ENCODE data around the gene KCNN1.
A peak's percentile ranks its signal among the peaks of the same experiment; 100 is the strongest.
"Not testable (repeated sequence)": the region's sequence is repeated elsewhere in the genome, so short reads cannot be mapped to it uniquely, and the experiment has no call there.

The KCNN1 gene

DNA sequence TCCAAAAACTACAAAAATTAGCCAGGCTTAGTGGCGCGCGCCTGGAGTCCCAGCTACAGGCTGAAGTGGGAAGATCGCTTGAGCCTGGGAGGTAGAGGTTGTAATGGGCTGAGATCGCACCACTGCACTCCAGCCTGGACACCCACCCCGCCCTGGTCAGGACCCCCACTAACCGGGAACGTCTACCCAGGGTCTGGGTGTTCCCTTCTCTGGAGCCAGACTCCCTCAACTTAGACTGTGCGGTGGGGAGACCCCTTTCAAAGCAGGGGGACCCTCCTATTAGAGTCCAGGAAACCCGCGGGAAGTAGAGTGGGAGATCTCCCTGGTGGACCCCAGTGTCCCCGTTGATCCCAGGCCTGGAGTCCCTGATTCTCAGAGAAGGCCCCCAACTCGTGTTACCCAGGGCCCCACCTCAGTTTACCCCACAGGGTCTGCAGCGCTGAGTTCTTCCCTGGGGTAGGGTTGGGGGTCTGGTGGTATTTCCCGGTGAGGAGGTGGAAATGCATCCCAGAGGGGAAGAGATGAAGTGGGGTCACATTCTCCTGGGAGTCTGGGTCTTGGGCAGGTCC is 35.0 kb downstream of the KCNN1 start:
- peak; percentile 51 for DNase-seq

DNA sequence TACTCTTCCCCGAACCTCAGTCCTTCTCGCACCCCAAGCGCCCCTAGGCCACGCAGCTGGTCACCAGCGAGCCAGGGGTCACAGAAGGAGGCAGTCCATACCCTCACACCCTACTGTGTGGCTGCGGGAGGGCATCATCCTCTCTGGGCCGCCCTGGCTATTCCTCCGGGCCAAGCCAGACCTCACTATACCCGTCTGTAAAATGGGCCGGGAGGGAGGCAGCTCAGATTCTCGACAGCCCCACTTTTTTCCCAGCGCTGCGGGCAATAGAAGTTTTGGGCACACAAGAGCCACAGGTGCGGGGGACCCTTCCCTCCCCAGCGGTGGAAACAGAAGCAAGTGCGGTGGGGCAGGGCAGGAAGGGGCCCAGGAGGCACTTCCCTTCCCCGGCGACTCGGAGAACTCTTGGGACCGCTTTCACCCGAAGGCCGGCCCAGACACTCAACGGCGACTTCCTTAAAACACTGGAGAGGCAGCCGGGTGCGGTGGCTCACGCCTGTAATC is 35.5 kb downstream of the KCNN1 start:
- no peak for DNase-seq

- DNase-seq: not testable (repeated sequence)
These were observed 38.8 kb downstream of the KCNN1 start for GRCh38 chr19:18005750-18006149.

- DNase-seq: peak; percentile 83
These were observed 40.4 kb downstream of the KCNN1 start for GRCh38 chr19:18007044-18007916.

DNA sequence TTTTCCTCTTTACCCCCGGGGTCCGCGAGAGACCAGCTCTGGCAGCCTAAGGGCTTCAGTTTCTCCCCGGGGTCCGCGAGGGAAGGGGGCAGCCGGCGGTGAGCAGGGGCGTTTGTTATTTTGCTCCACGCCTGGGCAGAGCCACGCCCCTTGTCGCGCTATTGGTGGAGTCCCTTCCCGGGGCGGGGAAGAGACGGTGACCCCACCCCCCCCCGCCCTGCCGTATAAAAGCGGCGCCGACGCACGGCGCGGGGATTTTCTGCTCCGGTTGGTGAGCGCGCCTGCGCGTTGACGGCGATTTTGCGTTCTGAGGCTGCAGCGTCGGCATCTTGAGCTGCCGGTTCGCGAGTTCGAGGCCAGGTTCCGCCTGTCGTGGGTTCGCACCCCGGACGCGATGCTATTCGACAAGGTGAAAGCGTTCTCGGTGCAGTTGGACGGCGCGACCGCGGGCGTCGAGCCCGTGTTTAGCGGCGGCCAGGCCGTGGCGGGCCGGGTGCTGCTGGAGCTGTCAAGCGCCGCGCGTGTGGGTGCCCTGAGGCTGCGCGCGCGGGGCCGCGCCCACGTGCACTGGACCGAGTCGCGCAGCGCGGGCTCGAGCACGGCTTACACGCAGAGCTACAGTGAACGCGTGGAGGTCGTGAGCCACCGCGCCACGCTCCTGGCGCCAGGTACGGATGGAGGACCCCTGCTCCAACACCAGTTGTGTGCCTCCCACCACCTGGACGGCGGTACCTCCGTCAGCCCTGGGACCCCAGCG is 41.2 kb downstream of the KCNN1 start, which contains the start of gene ARRDC2:
Gene ARRDC2 (plus strand): TSS at position 254 of the 757 bp plus-strand sequence. CDS start 141 bp downstream, at position 395.
- DNase-seq: no peak

- no peak for DNase-seq
These were observed 41.9 kb downstream of the KCNN1 start for GRCh38 chr19:18008814-18009213.

- DNase-seq: no peak
These were observed 42.6 kb downstream of the KCNN1 start for GRCh38 chr19:18009412-18010066.

GRCh38 chr19:18010149-18010548 is 43.2 kb downstream of the KCNN1 start:
- no peak for DNase-seq

DNA sequence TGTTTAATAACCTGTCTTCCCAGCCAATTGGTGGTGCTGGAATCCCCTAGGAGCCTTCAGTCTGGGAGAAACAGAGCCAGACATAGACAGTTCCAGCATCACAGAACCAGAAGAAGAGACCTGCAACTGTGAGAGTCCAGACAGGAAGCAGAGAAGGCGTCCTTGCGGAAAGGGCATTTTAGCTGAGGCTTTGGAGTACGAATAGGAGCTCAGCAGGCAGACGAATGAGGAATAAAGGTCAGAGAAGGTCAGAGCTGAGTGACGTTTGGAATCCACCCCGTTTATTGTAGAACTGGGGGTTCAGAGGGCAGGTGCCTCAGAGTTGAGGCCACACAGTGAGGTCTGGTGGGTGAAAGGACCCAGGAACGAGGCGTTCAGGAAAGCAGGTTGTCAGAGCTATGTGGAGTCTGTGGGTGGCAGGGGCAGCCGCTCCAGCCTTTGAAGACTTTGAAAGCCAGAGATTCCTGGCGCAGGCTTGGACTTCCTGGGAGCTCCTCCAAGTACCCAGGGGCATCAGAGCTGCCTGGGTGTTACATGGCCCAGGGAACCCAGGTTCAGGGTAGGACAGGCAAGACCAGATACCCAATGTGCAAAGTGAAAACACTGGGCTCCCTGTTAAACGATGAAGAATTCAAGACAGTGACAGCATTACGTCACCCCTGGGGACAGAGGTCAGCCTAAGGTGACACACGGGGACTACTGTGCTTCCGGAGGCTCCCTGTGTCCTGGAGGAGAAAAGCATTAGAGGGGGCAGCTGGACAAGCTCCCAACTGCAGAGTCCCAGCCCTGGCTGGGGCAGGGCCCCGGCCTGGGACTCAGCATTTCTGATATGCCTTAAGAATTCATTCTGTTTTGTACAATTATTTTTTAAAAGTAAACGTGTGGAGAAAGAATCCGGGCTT is 46.6 kb downstream of the KCNN1 start:
- DNase-seq: peak; percentile 54

- no peak for DNase-seq
These were observed 47.3 kb downstream of the KCNN1 start for GRCh38 chr19:18014197-18014596.

DNA sequence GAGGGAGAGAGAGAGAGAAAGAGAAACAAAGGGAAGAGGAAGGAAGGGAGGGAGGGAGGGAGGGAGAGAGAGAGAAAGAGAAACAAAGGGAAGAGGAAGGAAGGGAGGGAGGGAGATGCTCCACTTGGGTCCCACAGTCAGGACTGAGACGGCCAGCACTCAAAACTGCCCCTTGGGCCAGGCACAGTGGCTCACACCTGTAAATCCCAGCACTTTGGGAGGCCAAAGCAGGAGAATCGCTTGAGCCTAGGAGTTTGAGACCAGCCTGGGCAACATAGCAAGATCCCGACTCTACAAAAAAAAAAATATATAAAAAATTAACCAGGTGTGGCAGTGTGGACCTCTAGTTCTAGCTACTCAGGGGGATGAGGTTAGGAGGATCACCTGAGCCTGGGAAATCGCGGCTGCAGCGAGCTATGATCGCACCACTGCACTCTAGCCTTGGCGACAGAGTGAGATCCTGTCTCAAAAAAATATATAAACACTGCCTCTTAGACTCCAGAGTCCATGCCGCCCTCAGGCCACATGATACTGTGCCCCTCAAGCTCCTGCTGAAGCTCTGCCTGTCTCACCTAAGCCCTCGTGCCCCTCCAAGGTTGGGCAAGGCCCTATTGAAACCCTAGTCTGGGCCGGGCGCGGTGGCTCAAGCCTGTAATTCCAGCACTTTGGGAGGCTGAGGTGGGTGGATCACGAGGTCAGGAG is 49.5 kb downstream of the KCNN1 start:
- DNase-seq: no peak

DNA sequence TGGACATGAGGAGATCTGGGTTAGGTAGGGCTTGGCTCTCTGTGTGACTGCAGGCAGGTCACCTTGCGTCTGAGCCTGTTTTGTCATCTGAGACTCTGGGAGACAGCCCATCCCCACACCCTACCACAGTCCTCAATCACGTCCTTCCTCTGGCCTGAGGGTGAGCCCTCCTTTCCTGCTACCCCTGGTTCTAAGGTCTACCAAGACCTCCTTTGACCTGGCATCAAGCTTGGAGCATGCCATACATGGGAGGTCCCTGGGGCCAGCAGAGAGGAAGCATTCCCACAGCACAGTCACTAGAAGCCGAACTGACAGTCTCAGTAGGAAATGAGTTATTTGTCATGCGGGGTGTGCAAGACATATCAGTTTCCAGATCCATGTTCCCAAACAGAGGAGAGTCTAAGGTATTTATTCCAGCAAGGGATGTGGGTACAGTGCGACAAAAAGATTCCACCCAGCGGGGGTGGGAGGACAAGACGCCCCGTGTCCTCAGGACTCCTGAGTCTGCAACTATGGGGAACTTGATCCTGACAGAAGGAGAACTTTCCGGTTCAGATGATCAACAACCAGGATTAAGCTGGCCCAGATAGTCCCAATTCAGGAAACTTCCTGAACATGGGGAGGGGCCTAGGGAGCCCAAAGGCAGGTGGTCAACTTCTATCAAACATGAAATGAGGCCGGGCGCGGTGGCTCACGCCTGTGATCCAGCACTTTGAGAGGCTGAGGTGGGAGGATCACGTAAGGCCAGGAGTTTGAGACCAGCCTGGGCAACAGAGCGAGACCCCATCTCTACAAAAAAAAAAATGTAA is 50.6 kb downstream of the KCNN1 start:
- peak; percentile 33 for DNase-seq

DNA sequence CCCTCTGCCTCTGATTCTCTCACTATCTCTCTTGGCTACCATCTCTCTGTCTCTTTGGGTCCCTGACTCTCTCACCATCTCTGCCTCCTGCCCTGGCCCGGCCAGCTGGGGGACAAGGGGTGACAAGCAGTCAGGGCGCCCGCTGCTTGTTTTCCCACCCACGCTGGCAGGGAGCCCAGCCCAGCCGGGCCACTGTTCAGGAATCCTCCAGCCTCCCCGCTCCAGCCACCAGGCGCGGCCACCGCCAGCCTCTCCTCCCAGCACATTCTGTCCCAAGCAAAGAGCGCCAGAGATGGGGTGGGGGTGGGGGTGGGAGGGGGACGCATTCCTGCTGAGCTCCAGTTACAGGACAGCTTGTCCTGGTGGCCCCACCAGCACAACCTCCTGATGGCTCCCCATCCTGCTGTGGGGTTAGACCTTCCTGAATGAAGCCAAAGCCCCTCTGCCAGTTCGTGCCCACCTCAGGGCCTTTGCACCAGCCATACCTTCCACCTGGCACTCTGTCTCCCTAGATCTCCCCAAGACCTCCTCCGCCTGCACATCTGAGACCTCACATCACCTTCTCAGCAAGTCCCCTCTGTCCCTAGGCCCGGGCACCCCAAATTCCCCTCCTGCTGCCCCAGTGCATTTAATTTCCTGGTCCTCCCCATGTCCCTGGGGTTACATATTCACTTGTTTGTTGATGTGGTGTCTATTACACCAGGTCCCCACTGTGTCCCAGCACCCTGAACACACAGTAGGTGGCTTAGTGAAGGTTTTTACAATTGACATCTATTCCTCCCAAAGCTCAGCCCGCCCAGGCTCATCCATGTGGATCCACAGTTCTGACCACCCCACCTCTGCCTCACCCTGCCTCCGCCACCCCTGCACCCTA is 53.5 kb downstream of the KCNN1 start:
- peak; percentile 39 for DNase-seq

DNA sequence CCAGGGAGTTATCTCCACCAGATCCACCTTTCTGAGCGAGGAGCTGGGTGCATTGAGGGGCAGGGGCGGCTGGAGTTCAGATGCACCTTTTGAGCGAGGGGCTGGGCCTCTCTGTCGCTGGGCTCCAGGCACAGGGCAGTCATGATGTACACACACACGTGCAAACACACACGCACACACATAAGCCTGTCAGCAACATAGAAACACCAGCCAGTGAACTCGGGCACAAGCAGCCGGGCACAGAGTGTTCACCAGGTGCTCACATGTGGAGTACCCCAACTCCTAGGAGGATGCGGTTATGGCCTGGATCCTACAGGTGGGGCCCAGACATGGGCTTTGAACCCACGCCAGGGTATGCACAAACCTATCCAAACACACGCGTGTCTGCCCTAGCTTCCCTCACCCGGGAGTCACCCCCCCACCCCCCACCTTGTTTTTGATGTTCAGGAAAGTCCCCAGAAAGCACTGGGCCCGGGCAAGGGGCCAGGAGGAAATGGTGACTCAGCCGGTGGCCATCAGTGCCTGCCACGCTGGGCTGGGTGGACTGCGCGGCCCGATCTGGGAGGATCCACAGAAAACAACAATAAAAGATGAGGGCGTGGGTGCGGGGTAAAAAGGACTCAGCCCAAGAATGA is 54.3 kb downstream of the KCNN1 start:
- DNase-seq: peak; percentile 86

- no peak for DNase-seq
These were observed 56.8 kb downstream of the KCNN1 start for GRCh38 chr19:18023622-18024251.

DNA sequence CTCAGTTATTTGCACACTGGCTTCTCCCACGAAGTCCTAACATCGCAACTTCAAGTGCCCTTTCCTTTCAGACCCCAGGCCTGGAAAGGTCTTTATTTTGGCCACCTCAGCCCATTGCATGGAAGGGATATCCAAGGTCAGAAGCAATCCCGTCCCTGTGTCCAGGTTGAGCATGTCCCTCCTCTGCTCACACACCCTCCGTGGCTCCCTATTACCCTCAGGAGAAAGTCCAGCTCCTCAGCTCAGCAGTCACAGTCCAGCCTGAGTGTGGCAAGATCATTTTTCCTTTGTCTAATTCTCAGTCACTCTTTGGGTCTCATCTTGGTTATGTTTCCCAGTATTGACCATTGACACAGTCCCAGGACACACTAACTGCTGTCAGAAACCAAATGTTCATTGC is 60.2 kb downstream of the KCNN1 start:
- no peak for DNase-seq

- peak; percentile 99 for DNase-seq
These were observed 62.9 kb downstream of the KCNN1 start for GRCh38 chr19:18029617-18030338.

Data from DMS53 (cell line).